ENCODE results near the gene DNAH17.

DNAH17 gene

GRCh38 chr17:78408476-78409050 lies 168.6 kb downstream of the DNAH17 start:
- no peak for DNase-seq

- DNase-seq: no peak
These were observed 169.7 kb downstream of the DNAH17 start for GRCh38 chr17:78407387-78408000.

DNA sequence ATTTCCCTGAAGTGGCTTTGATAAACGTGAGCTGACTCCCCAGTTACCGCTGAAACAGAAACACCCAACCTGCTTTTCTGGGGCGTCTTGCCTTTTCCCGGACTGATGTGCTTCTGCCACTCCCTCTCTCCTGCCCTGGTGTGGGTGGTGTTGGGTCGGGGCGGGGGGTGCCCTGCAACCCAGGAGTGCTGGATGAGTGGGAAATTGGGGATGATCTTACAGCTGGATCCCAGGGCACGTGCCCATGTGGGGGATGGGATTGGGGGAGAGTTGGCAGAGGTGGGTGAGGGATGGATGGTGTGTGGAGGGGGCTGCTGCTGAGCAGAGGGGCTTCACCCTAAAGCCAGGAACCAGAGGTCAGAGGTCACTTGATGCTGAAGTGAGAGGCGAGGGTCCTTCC lies 170.3 kb downstream of the DNAH17 start:
- no peak for DNase-seq

- DNase-seq: no peak
These were observed 170.8 kb downstream of the DNAH17 start for GRCh38 chr17:78406396-78406795.

GRCh38 chr17:78403822-78404221 lies 173.4 kb downstream of the DNAH17 start:
- DNase-seq: no peak

GRCh38 chr17:78401891-78402290 lies 175.3 kb downstream of the DNAH17 start:
- DNase-seq: no peak

DNA sequence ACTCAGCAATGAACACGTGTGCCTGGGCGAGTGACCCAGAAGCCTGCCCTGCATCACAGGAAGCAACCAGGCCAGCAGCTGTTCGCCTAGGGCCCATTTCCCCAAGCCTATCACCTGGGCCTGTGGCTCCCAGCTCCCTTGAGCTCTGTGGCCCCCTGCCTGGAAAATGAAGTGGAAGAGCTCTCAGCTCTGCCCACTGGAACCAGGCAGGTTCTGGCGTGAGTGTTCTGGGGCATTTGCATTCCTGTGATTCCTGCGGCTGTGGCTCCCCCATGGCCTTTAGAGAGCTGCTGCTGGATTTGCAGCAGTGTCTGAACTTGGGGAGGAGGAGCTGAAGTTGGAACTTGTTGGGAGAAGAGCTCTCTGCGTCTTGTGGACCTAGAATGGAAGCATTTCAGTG lies 175.9 kb downstream of the DNAH17 start:
- DNase-seq: no peak

- no peak for DNase-seq
These were observed 176.5 kb downstream of the DNAH17 start for GRCh38 chr17:78400581-78401240.

DNA sequence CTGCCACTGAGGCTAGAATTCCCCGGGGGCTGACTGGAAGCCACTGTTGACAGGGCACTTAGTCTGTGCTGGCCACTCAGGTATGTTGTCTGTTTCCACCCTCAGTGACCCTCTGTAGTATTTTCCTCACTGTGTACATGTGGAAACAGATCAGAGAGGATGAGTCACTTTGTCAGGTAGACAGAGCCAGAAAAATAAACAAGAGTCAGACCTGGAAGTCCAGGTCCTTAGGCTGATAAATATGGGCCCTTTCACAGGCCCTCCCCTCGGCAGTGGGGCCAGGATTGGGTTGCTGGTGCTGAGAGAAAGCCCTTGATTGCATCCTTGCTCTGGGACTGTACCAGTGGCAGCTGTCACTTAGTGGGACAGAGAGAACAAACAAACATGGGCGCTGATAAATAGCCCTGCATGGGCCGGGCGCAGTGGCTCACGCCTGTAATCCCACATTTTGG lies 177.5 kb downstream of the DNAH17 start:
- DNase-seq: no peak

DNA sequence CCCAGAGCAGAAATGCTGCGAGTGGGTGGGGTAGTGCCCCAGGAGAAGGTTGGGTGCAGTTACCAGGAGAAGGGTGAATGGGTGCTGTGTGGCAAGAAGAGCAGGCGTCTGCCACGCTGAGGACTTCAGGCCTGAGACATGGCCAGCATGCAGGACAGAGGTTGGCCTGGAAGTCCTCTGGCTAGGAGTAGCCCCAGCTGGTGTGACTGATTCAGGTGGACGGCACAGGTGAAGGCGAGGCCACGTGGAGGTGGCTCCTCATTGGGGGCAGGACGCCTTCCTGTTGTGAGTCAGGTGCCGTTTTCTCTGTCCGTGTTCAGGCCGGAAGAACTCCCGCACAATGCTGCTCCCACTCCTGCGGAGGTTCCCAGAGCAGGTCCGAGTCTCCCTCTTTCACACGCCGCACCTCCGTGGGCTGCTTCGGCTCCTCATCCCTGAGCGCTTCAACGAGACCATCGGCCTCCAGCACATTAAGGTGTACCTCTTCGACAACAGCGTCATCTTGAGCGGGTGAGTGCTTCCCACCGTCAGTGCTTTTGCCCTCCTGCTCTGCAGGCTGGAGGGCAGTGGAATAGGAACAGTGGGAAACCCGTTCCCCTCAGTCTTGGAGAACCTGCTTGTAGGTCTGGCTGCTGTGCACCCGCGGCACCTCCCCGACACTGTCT lies 178.0 kb downstream of the DNAH17 start:
- DNase-seq: no peak

GRCh38 chr17:78398390-78398789 lies 178.8 kb downstream of the DNAH17 start:
- no peak for DNase-seq

- DNase-seq: no peak
These were observed 179.5 kb downstream of the DNAH17 start for GRCh38 chr17:78397681-78398101.

GRCh38 chr17:78396441-78397337 lies 180.5 kb downstream of the DNAH17 start:
- no peak for DNase-seq

GRCh38 chr17:78395155-78395554 lies 182.0 kb downstream of the DNAH17 start:
- no peak for DNase-seq

GRCh38 chr17:78394209-78394608 lies 183.0 kb downstream of the DNAH17 start:
- peak; percentile 79 for DNase-seq

DNA sequence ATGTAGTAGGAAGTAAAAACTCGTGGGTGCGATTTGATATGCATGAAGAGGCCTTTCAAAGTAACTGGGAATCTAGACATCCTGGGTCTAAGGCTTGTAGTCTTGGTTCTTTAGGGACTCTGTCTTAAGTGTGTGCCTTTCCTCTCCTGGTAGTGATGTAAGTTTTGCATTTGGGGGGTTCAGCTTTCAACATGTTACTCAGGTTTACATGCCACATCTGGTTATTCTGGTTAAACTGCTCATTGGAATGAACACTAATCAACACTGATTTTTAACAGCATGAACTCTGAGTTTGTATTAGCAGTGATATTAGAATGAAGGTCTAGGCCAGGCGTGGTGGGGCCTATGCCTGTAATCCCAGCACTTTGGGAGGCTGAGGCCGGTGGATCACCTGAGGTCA lies 183.6 kb downstream of the DNAH17 start:
- no peak for DNase-seq

GRCh38 chr17:78392295-78392694 lies 184.9 kb downstream of the DNAH17 start:
- no peak for DNase-seq

GRCh38 chr17:78391843-78392242 lies 185.4 kb downstream of the DNAH17 start:
- DNase-seq: no peak

GRCh38 chr17:78391051-78391431 lies 186.2 kb downstream of the DNAH17 start:
- no peak for DNase-seq

GRCh38 chr17:78390241-78391050 lies 186.8 kb downstream of the DNAH17 start:
- DNase-seq: no peak

GRCh38 chr17:78387977-78388941 lies 188.9 kb downstream of the DNAH17 start:
- DNase-seq: no peak

All from NCI-H510A (cell line).